IMR-90 (cell line): ENCODE results near the gene ATXN3L. TPM values are rescaled to one million over a fixed set of nuclear protein-coding genes. Genes with fewer than 3 reads are reported as not detected.

ENCODE experiments used
- ATAC-seq: fragments of 200-7000 bp; cut with Tn5 transposase; 2 replicates; pipeline ENCODE4 v1.9.1; 2020; ENCODE audit warnings: low read depth, mild to moderate bottlenecking, moderate library complexity
- BruUV-seq: library from RNA; stranded (reverse); fragments of 400-500 nt; replicated peaks from 2 replicates; lab custom pipeline; 2021; lab: Mats Ljungman, UMichigan
- CTCF ChIA-PET: fragments of 300-600 bp; formaldehyde crosslinking; extraction: SDS; loops from one replicate; lab custom pipeline; 2021; ENCODE audit warnings: antibody characterized with exemption; lab: Yijun Ruan, JAX
- POLR2A ChIA-PET: fragments of 300-600 bp; sonication (Branson Sonifier 250); formaldehyde crosslinking; loops from one replicate; lab custom pipeline; 2022; ENCODE audit warnings: antibody characterized with exemption; ENCODE audit not compliant: unreplicated experiment; lab: Charles Lee
- DNase-seq: peaks from one replicate; pipeline ENCODE4 v3.0.0; 2013
- H2AFZ ChIP-seq: replicated peaks from 2 replicates; pipeline ENCODE3; 2013; ENCODE audit warnings: low read length, mild to moderate bottlenecking; ENCODE audit not compliant: poor library complexity
- H2AK5ac ChIP-seq: 2 replicates; pipeline ENCODE4 v1.6.1; 2013; ENCODE audit warnings: low read depth, low read length, inconsistent platforms
- H2AK9ac ChIP-seq: replicated peaks from 2 replicates; pipeline ENCODE3; 2013; ENCODE audit warnings: mild to moderate bottlenecking, low read depth, low read length, moderate library complexity; ENCODE audit not compliant: poor library complexity
- H2BK120ac ChIP-seq: 2 replicates; pipeline ENCODE4 v1.6.1; 2013; ENCODE audit warnings: low read depth, low read length, inconsistent platforms
- H2BK15ac ChIP-seq: 3 replicates; pipeline ENCODE4 v1.6.1; 2013; ENCODE audit warnings: low read depth, low read length, inconsistent platforms
- H2BK20ac ChIP-seq: 2 replicates; pipeline ENCODE4 v1.6.1; 2013; ENCODE audit warnings: low read depth, mild to moderate bottlenecking, inconsistent platforms, low read length, moderate library complexity
- H2BK5ac ChIP-seq: 2 replicates; pipeline ENCODE4 v1.6.1; 2013; ENCODE audit warnings: mild to moderate bottlenecking, low read depth, low read length, inconsistent platforms; ENCODE audit not compliant: poor library complexity, severe bottlenecking
- H3K14ac ChIP-seq: replicated peaks from 2 replicates; pipeline ENCODE4 v1.6.1; 2013; ENCODE audit warnings: low read depth, low read length, inconsistent platforms
- H3K18ac ChIP-seq: 2 replicates; pipeline ENCODE4 v1.6.1; 2013; ENCODE audit warnings: low read depth, low read length, control low read depth
- H3K23ac ChIP-seq: 2 replicates; pipeline ENCODE4 v1.6.1; 2013; ENCODE audit warnings: low read depth, low read length, inconsistent platforms
- H3K27ac ChIP-seq: 2 replicates; pipeline ENCODE4 v1.5.1; 2013; ENCODE audit warnings: mild to moderate bottlenecking, control low read depth, low read length; ENCODE audit not compliant: insufficient read depth
- H3K27me3 ChIP-seq: 2 replicates; pipeline ENCODE4 v1.6.1; 2013; ENCODE audit warnings: low read length; ENCODE audit not compliant: control insufficient read depth, insufficient read depth
- H3K36me3 ChIP-seq: 2 replicates; pipeline ENCODE4 v1.6.1; 2013; ENCODE audit warnings: low read length, mixed read lengths; ENCODE audit not compliant: control insufficient read depth, insufficient read depth
- H3K4ac ChIP-seq: 2 replicates; pipeline ENCODE4 v1.6.1; 2013; ENCODE audit warnings: low read depth, low read length, inconsistent platforms
- H3K4me1 ChIP-seq: 2 replicates; pipeline ENCODE4 v1.6.1; 2013; ENCODE audit warnings: low read length, mixed read lengths; ENCODE audit not compliant: control insufficient read depth, insufficient read depth
- H3K4me2 ChIP-seq: 2 replicates; pipeline ENCODE4 v1.6.1; 2013; ENCODE audit warnings: low read depth, mild to moderate bottlenecking, control low read depth, low read length, moderate library complexity
- H3K4me3 ChIP-seq: 2 replicates; pipeline ENCODE4 v1.5.1; 2013; ENCODE audit warnings: low read depth, mild to moderate bottlenecking, control low read depth, low read length, moderate library complexity; ENCODE audit not compliant: insufficient read depth
- H3K56ac ChIP-seq: 2 replicates; pipeline ENCODE4 v1.6.1; 2013; ENCODE audit warnings: low read length, inconsistent platforms; ENCODE audit not compliant: insufficient read depth; ENCODE audit errors: extremely low read depth
- H3K79me1 ChIP-seq, 2 experiments: 2 replicates each; pipeline ENCODE4 v1.6.1; 2013; ENCODE audit warnings: low read length in 2 of 2, inconsistent platforms in 1 of 2, low read depth in 1 of 2
- H3K9ac ChIP-seq: 2 replicates; pipeline ENCODE4 v1.6.1; 2013; ENCODE audit warnings: low read depth, low read length, control low read depth
- H3K9me1 ChIP-seq: 2 replicates; pipeline ENCODE4 v1.6.1; 2013; ENCODE audit warnings: low read length, inconsistent platforms; ENCODE audit not compliant: insufficient read depth
- H3K9me3 ChIP-seq: 2 replicates; pipeline ENCODE4 v1.6.1; 2013; ENCODE audit warnings: low read length; ENCODE audit not compliant: control insufficient read depth, insufficient read depth
- H4K20me1 ChIP-seq: 2 replicates; pipeline ENCODE4 v1.6.1; 2013; ENCODE audit warnings: low read length, inconsistent platforms; ENCODE audit not compliant: insufficient read depth
- H4K5ac ChIP-seq: 2 replicates; pipeline ENCODE4 v1.6.1; 2013; ENCODE audit warnings: mild to moderate bottlenecking, low read depth, low read length, control low read depth
- H4K8ac ChIP-seq, 2 experiments: 2 replicates each; pipeline ENCODE4 v1.6.1; 2013; ENCODE audit warnings: low read depth in 2 of 2, low read length in 2 of 2, control low read depth in 1 of 2, inconsistent platforms in 1 of 2
- H4K91ac ChIP-seq: 2 replicates; pipeline ENCODE4 v1.6.1; 2013; ENCODE audit warnings: low read depth, low read length, inconsistent platforms; ENCODE audit not compliant: insufficient read depth
- BHLHE40 ChIP-seq: fragments of 150-350 bp; IDR thresholded peaks from 2 replicates; pipeline ENCODE4 v1.6.1; 2016; ENCODE audit warnings: mild to moderate bottlenecking, low read depth, low read length
- CEBPB ChIP-seq: IDR thresholded peaks from 2 replicates; pipeline ENCODE4 v1.6.1; 2012; ENCODE audit warnings: low read depth, low read length, improper control_type of control experiment
- CHD1 ChIP-seq: IDR thresholded peaks from 2 replicates; pipeline ENCODE4 v1.6.1; 2012; ENCODE audit warnings: low read depth, low read length, improper control_type of control experiment
- CTCF ChIP-seq: conservative IDR thresholded peaks from 2 replicates; pipeline ENCODE4 v1.5.1; 2012; ENCODE audit warnings: mild to moderate bottlenecking, low read depth, low read length, improper control_type of control experiment
- ELK1 ChIP-seq: fragments of 150-350 bp; IDR thresholded peaks from 2 replicates; pipeline ENCODE4 v1.6.1; 2016; ENCODE audit warnings: low read depth, mild to moderate bottlenecking, low read length, moderate library complexity, borderline replicate concordance
- FOS ChIP-seq: fragments of 150-350 bp; IDR thresholded peaks from 2 replicates; pipeline ENCODE4 v1.6.1; 2016; ENCODE audit warnings: low read depth, low read length
- MAFK ChIP-seq: IDR thresholded peaks from 2 replicates; pipeline ENCODE4 v1.6.1; 2012; ENCODE audit warnings: low read depth, low read length, improper control_type of control experiment
- MXI1 ChIP-seq: IDR thresholded peaks from 2 replicates; pipeline ENCODE4 v1.6.1; 2012; ENCODE audit warnings: low read depth, mild to moderate bottlenecking, low read length, moderate library complexity, borderline replicate concordance
- NFE2L2 ChIP-seq: fragments of 150-350 bp; IDR thresholded peaks from 2 replicates; pipeline ENCODE4 v1.6.1; 2016; ENCODE audit warnings: low read depth, mild to moderate bottlenecking, low read length
- POLR2A ChIP-seq: IDR thresholded peaks from 2 replicates; pipeline ENCODE4 v1.6.1; 2012; ENCODE audit warnings: mild to moderate bottlenecking, low read depth, low read length
- RAD21 ChIP-seq: IDR thresholded peaks from 2 replicates; pipeline ENCODE4 v1.6.1; 2012; ENCODE audit warnings: low read length, improper control_type of control experiment
- RCOR1 ChIP-seq: IDR thresholded peaks from 2 replicates; pipeline ENCODE4 v1.6.1; 2012; ENCODE audit warnings: mild to moderate bottlenecking, low read length, improper control_type of control experiment; ENCODE audit not compliant: insufficient replicate concordance
- RFX5 ChIP-seq: IDR thresholded peaks from 2 replicates; pipeline ENCODE4 v1.8.0; 2012; ENCODE audit warnings: low read depth, mild to moderate bottlenecking, low read length, moderate library complexity
- SMC3 ChIP-seq: fragments of 150-350 bp; IDR thresholded peaks from 2 replicates; pipeline ENCODE4 v1.6.1; 2016; ENCODE audit warnings: low read depth, mild to moderate bottlenecking, antibody characterized with exemption, low read length, moderate library complexity
- USF2 ChIP-seq: fragments of 150-350 bp; IDR thresholded peaks from 2 replicates; pipeline ENCODE4 v1.6.1; 2017; ENCODE audit warnings: mild to moderate bottlenecking, antibody characterized with exemption, low read length, low read depth
- WGBS, 2 experiments: methylation state at CpG; one replicate each; pipeline versions ENCODE4 v1.1.5 to v1.1.7; 2013; ENCODE audit warnings: missing lambda C conversion rate in 2 of 2; ENCODE audit not compliant: insufficient read length in 1 of 2; ENCODE audit errors: extremely low coverage in 2 of 2; 5-methylcytosine and 5-hydroxymethylcytosine counted together
- dilution Hi-C: fragments of 300-500 bp; cut with HindIII; formaldehyde crosslinking; loops from one replicate; pipeline ENCODE4 v1.14.3; 2018; ENCODE audit warnings: low sequenced_read_pairs; ENCODE audit not compliant: unreplicated experiment
- in situ Hi-C: fragments of 300-500 bp; cut with MboI; formaldehyde crosslinking; loops from 3 replicates; pipeline ENCODE4 v1.14.3; 2019; ENCODE audit warnings: low sequenced_read_pairs, inconsistent platforms, mixed read lengths
- intact Hi-C: fragments of 100-400 bp; cut with micrococcal nuclease; formaldehyde crosslinking; loops from 2 replicates; pipeline ENCODE4 v1.10.0; 2022
- polyA plus RNA-seq, 3 experiments: library from polyadenylated mRNA; depleted of rRNA; stranded (reverse); fragments of >200 nt; gene quantifications; 2 replicates each; pipeline ENCODE4 v1.2.3, GENCODE V29; 2012; ENCODE audit warnings: low replicate concordance in 1 of 3
- total RNA-seq: library from RNA; depleted of rRNA; stranded (reverse); fragments of >200 nt; gene quantifications from 2 replicates; pipeline ENCODE4 v1.2.3, GENCODE V29; 2012

Gene ATXN3L
- total and polyA plus RNA-seq, 2 of the 4 experiments (the other 2 are of a cell fraction), result not detected

GRCh38 chrX:13290891-13291614 is 28.8 kb downstream of the ATXN3L start:
- Histone ChIP-seq H3K14ac (no peak overlapping the region), H3K4ac (no peak overlapping the region), H3K18ac (no peak overlapping the region), H4K20me1 (no peaks in the 10 kb centered on the region), H3K23ac (no peak overlapping the region), H2BK120ac (no peak overlapping the region), H4K91ac (no peak overlapping the region), H2AK5ac (no peak overlapping the region), H3K27me3 (no peaks in the 10 kb centered on the region), H3K56ac (no peak overlapping the region), H2BK20ac (no peak overlapping the region), H2BK5ac (no peak overlapping the region), H2AK9ac (no peak overlapping the region), H3K9ac (no peak overlapping the region), H3K79me1 (no peaks in the 10 kb centered on the region), H3K9me1 (no peaks in the 10 kb centered on the region), H3K27ac (no peak overlapping the region), H2BK15ac (no peak overlapping the region), H3K36me3 (no peaks in the 10 kb centered on the region), H3K4me1 (peaks cover 7% of the 10 kb centered on the region; the same call in 1 of the 2 replicates), H3K4me3 (no peak overlapping the region), H3K4me2 (no peak overlapping the region), H3K9me3 (no peaks in the 10 kb centered on the region), H2AFZ (no peak overlapping the region), H4K8ac (no peak overlapping the region), H4K5ac (no peak overlapping the region)
- in situ Hi-C loops (no loop called here), dilution Hi-C loops (no loop called here), intact Hi-C loops (no loop called here)
- ChIA-PET CTCF (no interaction called here), POLR2A (no interaction called here)
- 100% methylated on average over 1 of the region's 32 CpGs; no CpG with 5 or more reads in 1 of the 2 experiments for WGBS, 2 experiments
- TF ChIP-seq SMC3 (no peak), POLR2A (no peak), CHD1 (no peak), CEBPB (no peak), BHLHE40 (no peak), RFX5 (no peak), RCOR1 (no peak), CTCF (no peak), MAFK (no peak), USF2 (no peak), RAD21 (no peak), NFE2L2 (no peak), MXI1 (no peak), ELK1 (no peak), FOS (no peak)
- no peak for DNase-seq
- no peak for ATAC-seq
- no TSS peak for BruUV-seq
